HepG2 (cell line): ENCODE data around the gene AHRR. TPM values are rescaled to one million over a fixed set of nuclear protein-coding genes. Genes with fewer than 3 reads are reported as not detected.

Experiments used
- ATAC-seq: fragments of 200-7000 bp; cut with Tn5 transposase; 3 replicates; pipeline ENCODE4 v1.9.1; 2020; ENCODE audit warnings: mild to moderate bottlenecking, moderate library complexity
- BruUV-seq: library from RNA; stranded (reverse); fragments of 400-500 nt; replicated peaks from 2 replicates; lab custom pipeline; 2021; lab: Mats Ljungman, UMichigan
- CTCF ChIA-PET: fragments of 300-600 bp; formaldehyde crosslinking; extraction: SDS; loops from one replicate; lab custom pipeline; 2021; ENCODE audit warnings: low total read pairs, inconsistent platforms, low intra/inter-chr PET ratio; lab: Yijun Ruan, JAX
- POLR2A ChIA-PET: fragments of 350-600 bp; sonication (Branson Sonifier 250); formaldehyde crosslinking; loops from one replicate; lab custom pipeline; 2020; ENCODE audit warnings: antibody characterized with exemption, inconsistent platforms; lab: Yijun Ruan, JAX
- DNase-seq: peaks from one replicate; pipeline ENCODE4 v3.0.0-alpha.2; 2015; ENCODE audit warnings: low spot score
- FAIRE-seq: peaks from 3 replicates; lab custom pipeline; 2011; peaks lifted over from hg19 to GRCh38; lab: Jason Lieb, UNC
- H2AFZ ChIP-seq: one replicate; pipeline ENCODE4 v1.6.1; 2011; ENCODE audit warnings: low read length, inconsistent platforms
- H3K27ac ChIP-seq: fragments of 300-600 bp; 3 replicates; pipeline ENCODE4 v1.8.0; 2011; ENCODE audit warnings: mixed run types, mild to moderate bottlenecking, mixed read lengths, low read length, inconsistent platforms; ENCODE audit not compliant: insufficient read depth; ENCODE audit errors: extremely low read length
- H3K27me3 ChIP-seq, 2 experiments: fragments of 200-600 bp in 1 of 2; 2 replicates in 1 of 2; 3 replicates in 1 of 2; pipeline versions ENCODE4 v1.6.0 to v1.8.0; 2011; ENCODE audit warnings: low read length in 2 of 2, mild to moderate bottlenecking in 2 of 2, moderate library complexity in 2 of 2, inconsistent platforms in 1 of 2; ENCODE audit not compliant: insufficient read depth in 2 of 2, control insufficient read depth in 1 of 2
- H3K36me3 ChIP-seq, 2 experiments: fragments of 200-600 bp in 1 of 2; replicated peaks in 1 of 2; 2 replicates in 1 of 2; 3 replicates in 1 of 2; pipeline versions ENCODE4 v1.5.1 to v1.8.0; 2011; ENCODE audit warnings: low read length in 2 of 2, inconsistent platforms in 1 of 2; ENCODE audit not compliant: insufficient read depth in 2 of 2, control insufficient read depth in 1 of 2
- H3K4me1 ChIP-seq: 2 replicates; pipeline ENCODE4 v1.5.1; 2012; ENCODE audit warnings: low read length, inconsistent platforms; ENCODE audit not compliant: insufficient read depth
- H3K4me2 ChIP-seq: 2 replicates; pipeline ENCODE4 v1.6.0; 2011; ENCODE audit warnings: low read depth, low read length, inconsistent platforms
- H3K4me3 ChIP-seq, 3 experiments: fragments of 200-600 bp in 1 of 3; sonication (generic), shearing (Covaris generic) in 1 of 3; replicated peaks in 1 of 3; 2 replicates each; pipeline ENCODE4 v1.5.1; 2011 to 2016; ENCODE audit warnings: low read length in 3 of 3, inconsistent platforms in 2 of 3, low read depth in 2 of 3, mild to moderate bottlenecking in 2 of 3, control low read depth in 1 of 3, mixed read lengths in 1 of 3; ENCODE audit not compliant: insufficient read depth in 1 of 3
- H3K79me2 ChIP-seq: one replicate; pipeline ENCODE4 v1.6.1; 2011; ENCODE audit warnings: low read length, inconsistent platforms; ENCODE audit not compliant: insufficient read depth
- H3K9ac ChIP-seq: 2 replicates; pipeline ENCODE4 v1.6.0; 2011; ENCODE audit warnings: mild to moderate bottlenecking, low read depth, low read length, inconsistent platforms; ENCODE audit not compliant: insufficient read depth
- H3K9me3 ChIP-seq: 2 replicates; pipeline ENCODE4 v1.5.1; 2012; ENCODE audit warnings: mild to moderate bottlenecking, low read length
- H4K20me1 ChIP-seq: 2 replicates; pipeline ENCODE4 v1.6.0; 2011; ENCODE audit warnings: inconsistent platforms, mild to moderate bottlenecking, low read length, moderate library complexity; ENCODE audit not compliant: insufficient read depth
- ATF7-NPFF ChIP-seq: sonication (generic); formaldehyde crosslinking; IDR thresholded peaks from 2 replicates; pipeline ENCODE4 v1.8.1; 2023; ENCODE audit warnings: mild to moderate bottlenecking, low read depth, missing genetic modification reagents, moderate library complexity
- CC2D1A ChIP-seq: sonication (generic); formaldehyde crosslinking; IDR thresholded peaks from 2 replicates; pipeline ENCODE4 v1.8.1; 2023; ENCODE audit warnings: mild to moderate bottlenecking, missing genetic modification reagents
- CREB1 ChIP-seq, 2 experiments: fragments of 450-650 bp in 1 of 2; IDR thresholded peaks; 2 replicates each; pipeline ENCODE4 v1.6.1; 2016 to 2017; ENCODE audit warnings: control low read depth in 1 of 2, mild to moderate bottlenecking in 1 of 2, missing compliant biosample characterization in 1 of 2, missing genetic modification characterization in 1 of 2
- JUNB ChIP-seq: sonication (generic); formaldehyde crosslinking; IDR thresholded peaks from 2 replicates; pipeline ENCODE4 v1.8.0; 2022; ENCODE audit warnings: missing genetic modification reagents, mild to moderate bottlenecking, borderline replicate concordance
- KDM2A ChIP-seq: sonication (generic); formaldehyde crosslinking; IDR thresholded peaks from 2 replicates; pipeline ENCODE4 v1.4.0; 2020; ENCODE audit warnings: low read depth, missing genetic modification reagents, borderline replicate concordance
- MED1 ChIP-seq: sonication (generic); formaldehyde crosslinking; IDR thresholded peaks from 2 replicates; pipeline ENCODE4 v1.4.0; 2020; ENCODE audit warnings: missing genetic modification reagents
- MIER3 ChIP-seq: IDR thresholded peaks from 2 replicates; pipeline ENCODE4 v1.6.1; 2016; ENCODE audit warnings: missing compliant biosample characterization, borderline replicate concordance
- PAF1 ChIP-seq: IDR thresholded peaks from 2 replicates; pipeline ENCODE4 v1.6.1; 2016; ENCODE audit warnings: missing genetic modification reagents, missing compliant biosample characterization
- RELA ChIP-seq: sonication (generic); formaldehyde crosslinking; IDR thresholded peaks from 2 replicates; pipeline ENCODE4 v1.4.0; 2020; ENCODE audit warnings: missing genetic modification reagents
- SMAD1 ChIP-seq: sonication (generic); formaldehyde crosslinking; IDR thresholded peaks from 2 replicates; pipeline ENCODE4 v1.4.0; 2020; ENCODE audit warnings: missing genetic modification reagents, low read depth, mild to moderate bottlenecking, borderline replicate concordance
- ZBTB26 ChIP-seq: IDR thresholded peaks from 2 replicates; pipeline ENCODE4 v1.6.1; 2016; ENCODE audit warnings: missing compliant biosample characterization, missing genetic modification reagents, borderline replicate concordance
- ZBTB4 ChIP-seq: sonication (generic); formaldehyde crosslinking; IDR thresholded peaks from 2 replicates; pipeline ENCODE4 v1.4.0; 2020; ENCODE audit warnings: missing genetic modification reagents, mild to moderate bottlenecking, borderline replicate concordance
- ZBTB7B ChIP-seq: sonication (generic); formaldehyde crosslinking; IDR thresholded peaks from 2 replicates; pipeline ENCODE4 v1.4.0; 2020; ENCODE audit warnings: missing genetic modification reagents
- ZFP91 ChIP-seq: sonication (generic); formaldehyde crosslinking; IDR thresholded peaks from 2 replicates; pipeline ENCODE4 v1.9.0; 2022; ENCODE audit warnings: missing genetic modification reagents, mild to moderate bottlenecking, borderline replicate concordance
- ZNF101 ChIP-seq: sonication (generic); formaldehyde crosslinking; IDR thresholded peaks from 2 replicates; pipeline ENCODE4 v1.4.0; 2020; ENCODE audit warnings: mild to moderate bottlenecking, low read depth, missing genetic modification reagents, borderline replicate concordance
- ZNF546 ChIP-seq: sonication (generic); formaldehyde crosslinking; conservative IDR thresholded peaks from 2 replicates; pipeline ENCODE4 v1.8.1; 2023; ENCODE audit warnings: mild to moderate bottlenecking, missing genetic modification reagents
- WGBS: methylation state at CpG from one replicate; pipeline ENCODE4 v1.1.6; 2017; ENCODE audit warnings: low lambda C conversion rate; 5-methylcytosine and 5-hydroxymethylcytosine counted together
- in situ Hi-C: cut with HindIII; loops from 2 replicates; pipeline ENCODE4 v1.10.0; 2017; ENCODE audit warnings: low pct_unique_long_range_greater_than_20kb; ENCODE audit not compliant: extremely low pct_ligation_motif_present
- intact Hi-C: fragments of 100-400 bp; cut with micrococcal nuclease; formaldehyde crosslinking; loops from one replicate; pipeline ENCODE4 v1.10.0; 2022; ENCODE audit not compliant: unreplicated experiment
- polyA plus RNA-seq, 8 experiments: library from polyadenylated mRNA; depleted of rRNA in 3 of 8; stranded (reverse) in 7 of 8; unstranded in 1 of 8; fragments of >200 nt; fragmentation: Illumina TruSeq in 4 of 8; extraction: Trizol in 4 of 8; gene quantifications; 2 replicates each; pipeline versions ENCODE4 v1.2.1 to v1.2.3, GENCODE V29; 2011 to 2016; ENCODE audit warnings: low read depth in 4 of 8, missing spikeins in 1 of 8, mixed read lengths in 1 of 8; ENCODE audit not compliant: insufficient read depth in 1 of 8
- total RNA-seq, 5 experiments: library from RNA; depleted of rRNA; stranded (reverse); fragments of >200 nt; fragmentation: Illumina TruSeq; extraction: Trizol; gene quantifications; 2 replicates each; pipeline ENCODE4 v1.2.3, GENCODE V29; 2016; ENCODE audit warnings: low read depth in 1 of 5

Gene AHRR
- total and polyA plus RNA-seq, 2 of the 13 experiments (the other 11 are each of a cell fraction or from before 2014, with no cell fraction given): 0.28 to 0.35 TPM

- peaks cover 32% of the 10 kb centered on the region for H3K4me1 ChIP-seq
- H2AFZ ChIP-seq: no peak overlapping the region
- TF ChIP-seq PAF1 (no peak), MED1 (CRISPR knock-in tag) (no peak), ZBTB7B (CRISPR knock-in tag) (no peak), ZNF101 (CRISPR knock-in tag) (no peak), ZFP91 (0 out of 2 replicates have a peak, but pooled peaks have one; percentile 23), SMAD1 (CRISPR knock-in tag) (no peak), JUNB (CRISPR knock-in tag) (no peak), ZBTB26 (CRISPR knock-in tag) (no peak), ZBTB4 (CRISPR knock-in tag) (no peak), CC2D1A (CRISPR knock-in tag) (no peak), ATF7-NPFF (CRISPR knock-in tag) (no peak), ZNF546 (CRISPR knock-in tag) (no peak), KDM2A (CRISPR knock-in tag) (peak; percentile 39; the same call in 1 of the 2 replicates), CREB1 (IDR thresholded peaks at IDR 0.05) (no peak), CREB1 (CRISPR knock-in tag; IDR thresholded peaks at IDR 0.05) (no peak), RELA (CRISPR knock-in tag) (no peak), MIER3 (CRISPR knock-in tag) (no peak)
- TF ChIP-seq, all 625 proteins: peak for 2
- Histone ChIP-seq H3K27ac (no peak overlapping the region), H3K4me3 (peak overlapping the region in 2 of 3 experiments; percentile 26 to 89; a peak in 3 of 6 replicates), H3K9ac (no peak overlapping the region), H3K4me2 (peak overlapping the region; percentile 90), H3K27me3 (peaks cover 14 to 53% of the 10 kb centered on the region in 2 experiments), H4K20me1 (peaks cover 4% of the 10 kb centered on the region; the same call in 1 of the 2 replicates), H3K79me2 (peaks cover 3% of the 10 kb centered on the region), H3K9me3 (no peaks in the 10 kb centered on the region), H3K36me3 (peaks cover 0 to 4% of the 10 kb centered on the region in 2 experiments; a peak in 2 of 5 replicates)
- intact Hi-C loops: no loop called here
- BruUV-seq: no TSS peak
- POLR2A ChIA-PET: no interaction called here
- DNase-seq (no peak), ATAC-seq (no peak), FAIRE-seq (no peak)
- in situ Hi-C loops: no loop called here
- 12% methylated on average over 22 of the region's 50 CpGs for WGBS
- CTCF ChIA-PET: no interaction called here
Measured at GRCh38 chr5:474840-475661, 153.5 kb downstream of the AHRR start.
